Measurements from ENCODE around the gene PRR30.

DNA sequence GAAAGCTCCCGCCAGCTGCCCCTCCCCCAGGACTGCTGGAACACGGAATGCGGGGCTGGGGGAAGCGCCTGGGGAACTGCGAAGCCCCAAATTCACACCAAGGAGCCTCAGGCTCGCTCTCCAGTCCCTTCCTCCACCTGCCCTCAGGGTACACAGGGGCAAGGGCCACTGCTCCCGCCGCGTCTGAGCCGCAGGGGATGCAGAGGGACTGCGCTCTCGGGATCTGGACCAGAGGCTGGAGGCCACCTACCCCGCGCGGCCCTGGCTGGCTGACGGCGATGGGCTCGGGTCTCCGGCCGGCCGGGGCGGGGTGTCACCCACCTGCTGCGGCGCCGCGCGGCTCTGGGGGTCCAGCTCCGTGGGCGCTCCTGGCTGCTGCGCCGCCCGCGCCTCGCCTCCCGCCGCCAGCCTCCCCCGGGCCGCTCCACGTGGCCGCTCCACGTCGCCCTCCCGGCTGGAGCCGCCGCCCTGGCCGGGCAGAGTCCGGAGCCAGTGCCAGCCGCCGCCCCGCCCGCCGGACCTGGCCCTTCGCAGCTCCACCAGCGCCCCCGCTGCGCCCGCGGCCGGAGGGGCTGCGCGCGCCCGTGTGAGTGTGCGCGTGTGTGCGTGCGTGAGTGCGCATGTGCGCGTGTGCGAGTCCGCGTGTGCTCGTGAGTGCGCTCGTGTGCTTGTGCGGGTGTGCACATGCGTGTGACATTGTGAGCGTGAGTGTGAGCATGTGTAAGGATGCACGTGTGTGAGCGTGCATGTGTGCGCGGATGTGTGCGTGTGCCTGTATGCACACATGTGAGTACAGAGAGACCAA lies 20.5 kb downstream of the PRR30 start, which contains the start of gene CGREF1:
- TF ChIP-seq POLR2AphosphoS5 (IDR thresholded peaks at IDR 0.05) (no peak), POLR2A (IDR thresholded peaks at IDR 0.05; ENCODE audit: low read depth) (no peak)
- TF ChIP-seq, protein P1, sequence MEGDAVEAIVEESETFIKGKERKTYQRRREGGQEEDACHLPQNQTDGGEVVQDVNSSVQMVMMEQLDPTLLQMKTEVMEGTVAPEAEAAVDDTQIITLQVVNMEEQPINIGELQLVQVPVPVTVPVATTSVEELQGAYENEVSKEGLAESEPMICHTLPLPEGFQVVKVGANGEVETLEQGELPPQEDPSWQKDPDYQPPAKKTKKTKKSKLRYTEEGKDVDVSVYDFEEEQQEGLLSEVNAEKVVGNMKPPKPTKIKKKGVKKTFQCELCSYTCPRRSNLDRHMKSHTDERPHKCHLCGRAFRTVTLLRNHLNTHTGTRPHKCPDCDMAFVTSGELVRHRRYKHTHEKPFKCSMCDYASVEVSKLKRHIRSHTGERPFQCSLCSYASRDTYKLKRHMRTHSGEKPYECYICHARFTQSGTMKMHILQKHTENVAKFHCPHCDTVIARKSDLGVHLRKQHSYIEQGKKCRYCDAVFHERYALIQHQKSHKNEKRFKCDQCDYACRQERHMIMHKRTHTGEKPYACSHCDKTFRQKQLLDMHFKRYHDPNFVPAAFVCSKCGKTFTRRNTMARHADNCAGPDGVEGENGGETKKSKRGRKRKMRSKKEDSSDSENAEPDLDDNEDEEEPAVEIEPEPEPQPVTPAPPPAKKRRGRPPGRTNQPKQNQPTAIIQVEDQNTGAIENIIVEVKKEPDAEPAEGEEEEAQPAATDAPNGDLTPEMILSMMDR (IDR thresholded peaks at IDR 0.05) = no peak

Measured in esophagus muscularis mucosa (tissue), 3 donors.